DND-41 (cell line): Measurements from ENCODE around the gene ACOT9.

Source experiments
- EZH2 ChIP-seq: IDR thresholded peaks from 3 replicates; pipeline ENCODE4 v1.6.1; 2012; ENCODE audit warnings: borderline replicate concordance, low read depth, mild to moderate bottlenecking, moderate library complexity, low read length, inconsistent platforms; ENCODE audit not compliant: severe bottlenecking
- TF ChIP-seq, protein P1 (sequence below): IDR thresholded peaks from 2 replicates; pipeline ENCODE4 v1.5.1; 2012; ENCODE audit warnings: borderline replicate concordance, low read length, moderate library complexity, mild to moderate bottlenecking; ENCODE audit not compliant: poor library complexity, severe bottlenecking; ENCODE audit errors: extremely low read depth

DNA sequence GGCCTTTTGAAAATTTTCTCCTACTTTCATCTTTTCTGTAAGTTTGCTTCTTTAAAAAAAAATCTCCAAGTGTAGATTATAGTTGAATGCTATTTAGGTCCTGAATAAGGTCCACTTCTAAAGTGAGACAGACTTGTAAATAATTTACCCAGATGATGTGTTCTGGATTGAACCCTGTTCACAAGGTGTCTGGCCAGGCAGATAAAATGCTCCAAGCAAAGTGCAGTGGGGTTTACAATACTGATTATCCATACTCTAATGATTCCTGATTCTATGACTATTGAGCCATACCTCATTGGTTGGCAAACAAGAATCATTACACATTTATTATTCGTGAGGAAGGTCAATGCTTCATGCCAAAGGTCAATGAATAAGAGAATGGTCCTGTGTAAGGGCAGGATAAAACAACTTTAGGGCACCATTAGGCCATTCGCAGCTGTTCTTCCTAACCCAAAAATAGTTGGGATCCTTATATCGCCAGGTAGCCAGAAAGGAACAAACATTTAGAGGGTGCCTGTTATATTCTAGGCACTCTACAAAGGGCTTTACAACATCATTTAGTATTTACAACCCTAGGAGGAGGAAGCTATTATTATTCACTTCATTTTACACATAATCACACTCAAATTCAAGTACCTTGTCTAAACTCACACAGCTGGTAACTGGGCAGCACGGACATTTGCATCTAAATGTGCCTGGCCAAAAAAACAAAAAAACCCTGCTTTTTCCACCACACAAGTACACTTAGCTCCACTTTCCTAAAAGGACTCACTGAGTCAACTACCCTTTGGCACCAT lies 21.3 kb upstream of the ACOT9 start:
- TF ChIP-seq EZH2, result no peak
- TF ChIP-seq, protein P1, sequence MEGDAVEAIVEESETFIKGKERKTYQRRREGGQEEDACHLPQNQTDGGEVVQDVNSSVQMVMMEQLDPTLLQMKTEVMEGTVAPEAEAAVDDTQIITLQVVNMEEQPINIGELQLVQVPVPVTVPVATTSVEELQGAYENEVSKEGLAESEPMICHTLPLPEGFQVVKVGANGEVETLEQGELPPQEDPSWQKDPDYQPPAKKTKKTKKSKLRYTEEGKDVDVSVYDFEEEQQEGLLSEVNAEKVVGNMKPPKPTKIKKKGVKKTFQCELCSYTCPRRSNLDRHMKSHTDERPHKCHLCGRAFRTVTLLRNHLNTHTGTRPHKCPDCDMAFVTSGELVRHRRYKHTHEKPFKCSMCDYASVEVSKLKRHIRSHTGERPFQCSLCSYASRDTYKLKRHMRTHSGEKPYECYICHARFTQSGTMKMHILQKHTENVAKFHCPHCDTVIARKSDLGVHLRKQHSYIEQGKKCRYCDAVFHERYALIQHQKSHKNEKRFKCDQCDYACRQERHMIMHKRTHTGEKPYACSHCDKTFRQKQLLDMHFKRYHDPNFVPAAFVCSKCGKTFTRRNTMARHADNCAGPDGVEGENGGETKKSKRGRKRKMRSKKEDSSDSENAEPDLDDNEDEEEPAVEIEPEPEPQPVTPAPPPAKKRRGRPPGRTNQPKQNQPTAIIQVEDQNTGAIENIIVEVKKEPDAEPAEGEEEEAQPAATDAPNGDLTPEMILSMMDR, result no peak
